HG02973 (cell line): ENCODE measurements around the gene ST3GAL4.

Experiments
- ATAC-seq: cut with Tn5 transposase; IDR thresholded peaks from one replicate; pipeline ENCODE4 v1.9.1; 2021; ENCODE audit warnings: moderate library complexity; ENCODE audit not compliant: unreplicated experiment

Gene ST3GAL4

DNA sequence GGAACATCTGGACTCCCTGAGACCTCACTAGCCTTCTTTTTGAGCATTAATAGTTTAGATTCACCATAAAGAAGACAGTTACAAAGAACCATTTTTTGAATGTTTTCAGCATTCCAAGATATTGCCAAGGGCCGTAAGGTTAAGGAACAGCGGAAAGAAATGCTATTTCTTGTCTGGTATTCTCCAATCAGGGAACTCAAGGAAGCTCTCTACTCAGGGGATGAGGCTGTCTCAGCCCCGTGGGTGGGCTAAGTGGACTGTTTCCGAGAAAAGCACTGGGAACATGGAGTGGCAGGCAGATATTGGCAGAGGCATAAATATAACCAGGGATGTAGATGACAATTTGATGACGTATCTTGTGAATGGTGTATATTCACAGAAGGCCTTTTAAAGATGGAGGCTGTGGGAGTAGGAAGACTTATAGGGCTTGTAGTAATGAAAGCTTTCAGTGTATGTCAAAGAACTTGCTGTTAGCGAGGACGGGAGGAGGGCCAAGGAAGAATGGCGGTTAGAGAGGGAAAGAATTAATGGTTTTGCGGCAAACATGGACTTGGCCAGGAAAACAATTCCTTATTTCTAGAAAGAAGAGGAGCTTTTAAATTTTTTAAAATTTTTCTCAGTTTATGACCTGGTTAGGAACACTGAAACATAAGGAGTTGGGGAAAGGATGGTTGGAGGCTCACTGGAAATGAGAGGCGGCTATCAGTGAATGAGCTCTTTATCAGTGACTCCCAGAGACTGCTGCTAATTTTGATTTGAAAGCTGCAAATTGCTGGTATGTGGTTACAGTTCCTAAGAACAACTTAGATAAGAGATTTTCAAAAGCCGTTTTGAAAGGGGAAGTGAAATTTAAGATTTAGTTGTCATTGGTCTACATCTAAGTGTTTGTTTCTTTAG is 64.6 kb downstream of the ST3GAL4 start:
- ATAC-seq: peak; percentile 59

GRCh38 chr11:126420698-126421256 is 65.3 kb downstream of the ST3GAL4 start:
- ATAC-seq: no peak

GRCh38 chr11:126421271-126421671 is 65.8 kb downstream of the ST3GAL4 start:
- no peak for ATAC-seq

DNA sequence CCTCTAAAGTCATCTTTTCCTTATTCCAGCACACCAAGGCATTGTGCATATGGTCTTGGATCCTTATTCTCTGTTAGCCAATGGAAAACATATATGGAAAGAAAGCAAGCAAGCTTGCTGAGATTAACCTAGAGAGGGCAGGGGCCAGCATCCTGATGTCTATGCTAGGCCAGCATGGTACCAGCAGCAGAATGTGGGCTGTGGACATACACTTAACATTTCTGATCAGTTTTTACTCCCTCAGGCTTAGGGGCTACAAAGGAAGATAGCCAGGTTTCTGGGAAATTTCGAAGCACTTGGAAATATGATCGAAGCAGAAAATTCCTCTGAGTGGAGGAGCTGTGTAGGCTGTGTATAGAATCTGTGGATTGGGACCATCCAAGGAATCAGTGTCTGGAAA is 67.0 kb downstream of the ST3GAL4 start:
- no peak for ATAC-seq

GRCh38 chr11:126423154-126423553 is 67.7 kb downstream of the ST3GAL4 start:
- no peak for ATAC-seq

- no peak for ATAC-seq
Measured at GRCh38 chr11:126423743-126424142, 68.3 kb downstream of the ST3GAL4 start.

- no peak for ATAC-seq
Measured at GRCh38 chr11:126424471-126425039, 69.1 kb downstream of the ST3GAL4 start.

GRCh38 chr11:126426106-126426505 is 70.6 kb downstream of the ST3GAL4 start:
- no peak for ATAC-seq

GRCh38 chr11:126426820-126427749 is 71.6 kb downstream of the ST3GAL4 start:
- ATAC-seq: no peak

- no peak for ATAC-seq
Measured at GRCh38 chr11:126430581-126431335, 75.3 kb downstream of the ST3GAL4 start.

DNA sequence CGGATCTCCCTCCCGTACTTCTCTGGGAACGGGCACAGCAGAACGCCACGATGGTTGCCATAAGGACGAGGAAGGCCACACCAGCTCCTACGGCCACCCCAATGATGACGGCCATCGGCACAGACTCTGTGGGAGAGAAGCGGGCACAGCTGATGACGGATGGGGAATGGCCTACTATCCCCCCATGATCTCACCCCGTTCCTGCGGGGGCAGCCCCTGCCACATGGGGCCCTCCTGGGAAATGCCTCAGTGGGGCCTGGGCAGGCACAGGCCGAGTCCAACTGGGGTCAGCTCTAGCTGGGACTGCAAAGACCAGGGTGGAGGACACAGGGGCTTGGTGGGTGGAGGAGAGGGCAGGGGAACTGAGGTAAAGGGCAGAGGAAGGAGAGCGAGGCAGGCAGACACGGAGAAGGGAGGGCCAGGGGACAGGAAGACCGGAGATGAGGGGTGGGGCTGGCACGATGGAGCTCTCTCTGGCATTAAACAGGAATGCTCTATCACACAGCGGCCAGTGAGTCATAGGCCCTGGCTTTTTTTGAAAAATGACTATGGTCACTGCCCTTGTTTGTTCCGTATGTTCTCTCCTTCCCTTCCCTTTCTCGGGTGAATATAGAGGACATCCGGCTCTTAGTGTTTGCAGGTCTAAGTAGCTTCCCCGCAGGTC is 76.0 kb downstream of the ST3GAL4 start:
- ATAC-seq: no peak

DNA sequence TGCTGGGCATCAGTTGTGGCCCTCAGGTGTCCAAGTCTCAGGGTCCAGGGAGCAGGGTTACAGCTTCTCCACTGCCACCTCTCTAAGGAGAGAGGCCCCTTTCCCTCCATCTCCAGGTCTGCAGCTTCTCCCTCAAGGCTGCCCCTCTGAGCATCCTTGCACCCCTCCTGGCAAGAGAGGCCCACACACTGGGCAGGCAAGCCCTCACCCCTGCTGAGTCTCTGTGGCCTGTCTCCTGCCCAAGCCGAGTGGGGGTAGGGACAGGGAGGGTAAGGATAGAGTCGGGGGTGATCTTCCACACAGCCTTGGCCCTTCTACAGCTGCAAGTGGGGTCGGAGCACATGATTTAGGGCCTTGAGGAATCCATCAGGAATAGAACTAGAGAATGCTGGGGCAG is 76.6 kb downstream of the ST3GAL4 start:
- ATAC-seq: no peak

- no peak for ATAC-seq
Measured at GRCh38 chr11:126432525-126432924, 77.0 kb downstream of the ST3GAL4 start.

DNA sequence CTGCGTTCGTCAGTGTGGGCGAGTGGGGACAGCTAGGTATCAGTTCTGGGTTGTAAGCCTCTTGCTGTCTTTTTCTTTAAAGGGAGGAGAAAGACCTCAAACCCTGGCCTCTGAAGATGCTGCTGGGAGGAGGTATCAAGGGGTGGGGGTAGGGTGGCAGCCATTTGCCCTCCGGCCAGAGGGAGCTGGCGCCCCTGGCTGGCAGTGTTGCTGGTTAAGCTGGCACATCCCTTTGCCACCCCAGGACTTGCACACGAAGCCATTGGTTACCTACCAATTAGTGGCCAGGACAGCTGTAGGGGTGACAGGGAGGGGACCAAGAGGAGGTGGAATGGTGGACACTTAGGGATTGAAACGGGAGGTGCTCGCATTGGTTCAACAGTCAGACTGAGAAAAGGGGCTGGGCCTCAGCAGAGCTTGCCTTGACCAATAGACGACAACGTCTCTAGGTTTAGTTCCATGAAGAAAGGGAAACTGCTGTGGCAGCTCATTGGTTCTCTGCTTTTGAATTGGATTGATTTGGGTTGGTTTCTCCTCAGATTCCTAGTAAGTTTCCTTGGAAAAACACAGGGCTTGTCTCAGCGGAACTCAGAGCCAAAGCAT is 77.9 kb downstream of the ST3GAL4 start:
- ATAC-seq: no peak

GRCh38 chr11:126433989-126434949 is 78.8 kb downstream of the ST3GAL4 start:
- no peak for ATAC-seq

GRCh38 chr11:126434950-126435335 is 79.5 kb downstream of the ST3GAL4 start:
- ATAC-seq: no peak

DNA sequence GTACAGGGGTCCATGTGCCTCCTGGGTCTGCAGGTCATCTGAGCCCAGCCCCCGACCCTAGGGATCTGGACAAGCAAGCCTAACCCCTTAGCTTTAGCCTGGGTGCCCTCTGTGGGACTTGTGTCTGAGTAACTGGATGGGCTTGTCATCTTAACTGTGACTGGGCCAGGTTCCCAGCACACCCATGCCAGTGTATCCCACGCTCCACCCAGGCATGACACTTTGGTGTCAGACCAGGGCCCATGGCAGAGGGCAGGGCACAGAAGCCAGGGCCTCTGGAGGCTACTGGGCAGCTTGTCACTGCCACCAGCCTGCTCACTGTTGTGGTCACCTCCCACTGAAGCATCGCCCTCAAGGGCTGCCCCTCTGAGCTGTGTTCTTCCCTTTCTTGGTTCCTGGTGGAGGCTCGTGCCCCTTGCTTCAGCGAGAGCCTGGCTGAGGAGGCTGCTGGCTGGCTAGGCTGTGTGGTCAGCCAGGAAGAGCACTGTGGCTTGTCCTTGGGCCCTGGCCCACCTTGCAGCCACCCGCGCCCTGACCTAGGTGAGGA is 80.8 kb downstream of the ST3GAL4 start:
- no peak for ATAC-seq

GRCh38 chr11:126437731-126438130 is 82.2 kb downstream of the ST3GAL4 start:
- no peak for ATAC-seq
